Psoas muscle (tissue), 8 donors: ENCODE data around the gene AMFR. TPM values are rescaled to one million over a fixed set of nuclear protein-coding genes. Genes with fewer than 3 reads are reported as not detected.

Experiments
- ATAC-seq, 4 donors: fragments of 200-7000 bp; cut with Tn5 transposase; one replicate each; pipeline ENCODE4 v1.9.1; 2020; ENCODE audit warnings: moderate library complexity in 3 of 4, mild to moderate bottlenecking in 2 of 4
- DNase-seq, 2 donors: peaks; one replicate each; pipeline ENCODE4 v3.0.0-alpha.2; 2020
- H3K27ac ChIP-seq: fragments of 200-600 bp; one replicate; pipeline ENCODE4 v1.8.0; 2022
- H3K27me3 ChIP-seq, 3 donors: fragments of 200-600 bp in 1 of 3; one replicate each; pipeline versions ENCODE4 v1.6.1 to v1.8.0; 2013 to 2022; ENCODE audit warnings: low read length in 2 of 3, mild to moderate bottlenecking in 2 of 3, moderate library complexity in 1 of 3; ENCODE audit not compliant: insufficient read depth in 3 of 3
- H3K36me3 ChIP-seq, 2 donors: fragments of 200-600 bp in 1 of 2; one replicate each; pipeline versions ENCODE4 v1.6.1 to v1.8.0; 2013 to 2022; ENCODE audit warnings: low read depth in 1 of 2, mild to moderate bottlenecking in 1 of 2, moderate library complexity in 1 of 2; ENCODE audit not compliant: insufficient read depth in 1 of 2
- H3K4me1 ChIP-seq: fragments of 200-600 bp; one replicate; pipeline ENCODE4 v1.8.0; 2022
- H3K4me3 ChIP-seq: fragments of 200-600 bp; one replicate; pipeline ENCODE4 v1.8.0; 2022; ENCODE audit warnings: mild to moderate bottlenecking
- H3K9me3 ChIP-seq: fragments of 200-600 bp; one replicate; pipeline ENCODE4 v1.8.0; 2022
- CTCF ChIP-seq: fragments of 200-600 bp; IDR thresholded peaks from one replicate; pipeline ENCODE4 v1.8.0; 2022; ENCODE audit warnings: antibody characterized with exemption
- WGBS, 3 donors: extraction: QIAGEN DNeasy Blood & Tissue Kit; methylation state at CpG; one replicate each; pipeline versions ENCODE4 v1.1.6 to v1.1.7; 2013; 5-methylcytosine and 5-hydroxymethylcytosine counted together
- intact Hi-C, 2 donors: fragments of 100-400 bp; cut with DNase I; formaldehyde crosslinking; loops; one replicate each; pipeline versions ENCODE4 v1.11.0 to v1.14.2; 2022
- polyA plus RNA-seq, 3 donors: library from polyadenylated mRNA; stranded (reverse); fragments of 200-250 nt; gene quantifications; one replicate each; pipeline ENCODE4 v1.2.3, GENCODE V29; 2013
- total RNA-seq, 4 donors: library from RNA; stranded (reverse); fragmentation: NEBNext Ultra II Directional in 2 of 4; extraction: Animal tissue kit (Norgen Biotek cat#: 25700) in 2 of 4; gene quantifications; one replicate each; pipeline versions ENCODE4 v1.2.1 to v1.2.4, GENCODE V29; 2021 to 2023
- donor health status: healthy with polysubstance abuse.
- donor health status: DM: no; HTN: no; CAD: no; lungs with moderate emphysema.
- donor health status: Bipolar disorder and iron deficiency.
- donor health status: healthy.
- donor health status: DM: yes; HTN: yes; CAD: no.
- donor health status: DM: no; HTN: no; CAD: no.
- donor health status: DM: no; HTN: no; CAD: no.
- donor health status: DM: yes; HTN: yes; CAD: no.

The AMFR gene
- total and polyA plus RNA-seq, 7 donors = 106 to 453 (median 193) TPM

GRCh38 chr16:56468800-56469199, 43.5 kb upstream of the AMFR start:
- intact Hi-C loops = no loop called here
- Histone ChIP-seq H3K27ac (no peak overlapping the region), H3K9me3 (no peaks in the 10 kb centered on the region), H3K4me3 (no peak overlapping the region), H3K4me1 (no peaks in the 10 kb centered on the region), H3K27me3 (no peaks in the 10 kb centered on the region), H3K36me3 (peaks cover 37 to 100% of the 10 kb centered on the region in 2 donors)
- ATAC-seq (no peak), DNase-seq (no peak)
- TF ChIP-seq CTCF = no peak

GRCh38 chr16:56466344-56466743, 41.0 kb upstream of the AMFR start:
- Histone ChIP-seq H3K36me3 (peaks cover 30 to 100% of the 10 kb centered on the region in 2 donors), H3K4me3 (no peak overlapping the region), H3K27ac (no peak overlapping the region), H3K9me3 (no peaks in the 10 kb centered on the region), H3K4me1 (no peaks in the 10 kb centered on the region), H3K27me3 (no peaks in the 10 kb centered on the region)
- intact Hi-C loops = no loop called here
- 95 to 99% (median 97%) methylated on average over 2 of the region's 2 CpGs for WGBS, 3 donors
- TF ChIP-seq CTCF = no peak
- ATAC-seq = no peak
- no peak for DNase-seq

GRCh38 chr16:56463153-56463552, 37.8 kb upstream of the AMFR start:
- 89 to 95% (median 93%) methylated on average over 6 of the region's 6 CpGs for WGBS, 3 donors
- Histone ChIP-seq H3K9me3 (no peaks in the 10 kb centered on the region), H3K4me3 (no peak overlapping the region), H3K27me3 (no peaks in the 10 kb centered on the region), H3K4me1 (no peaks in the 10 kb centered on the region), H3K36me3 (peaks cover 18 to 100% of the 10 kb centered on the region in 2 donors), H3K27ac (no peak overlapping the region)
- ATAC-seq (no peak), DNase-seq (no peak)
- TF ChIP-seq CTCF = no peak
- intact Hi-C loops = no loop called here

- 71 to 81% (median 72%) methylated on average over 3 of the region's 3 CpGs for WGBS, 3 donors
- no peak for TF ChIP-seq CTCF
- Histone ChIP-seq H3K27me3 (no peaks in the 10 kb centered on the region), H3K27ac (no peak overlapping the region), H3K4me3 (no peak overlapping the region), H3K9me3 (no peaks in the 10 kb centered on the region), H3K36me3 (peaks cover 15 to 100% of the 10 kb centered on the region in 2 donors), H3K4me1 (no peaks in the 10 kb centered on the region)
- DNase-seq (no peak), ATAC-seq (no peak)
- intact Hi-C loops = no loop called here
These were observed 36.9 kb upstream of the AMFR start for GRCh38 chr16:56462064-56462796.

GRCh38 chr16:56460101-56460500, 34.8 kb upstream of the AMFR start:
- intact Hi-C loops = no loop called here
- Histone ChIP-seq H3K27ac (no peak overlapping the region), H3K9me3 (no peaks in the 10 kb centered on the region), H3K36me3 (peaks cover 6 to 100% of the 10 kb centered on the region in 2 donors), H3K4me1 (no peaks in the 10 kb centered on the region), H3K27me3 (no peaks in the 10 kb centered on the region), H3K4me3 (no peak overlapping the region)
- ATAC-seq (no peak), DNase-seq (no peak)
- WGBS, 3 donors = 60 to 82% (median 63%) methylated on average over 2 of the region's 2 CpGs
- no peak for TF ChIP-seq CTCF
